OCI-LY3 (cell line): ENCODE measurements around the gene BICC1.
"Not testable (repeated sequence)": the region's sequence is repeated elsewhere in the genome, so short reads cannot be mapped to it uniquely, and the experiment has no call there.

Experiments used
- CTCF ChIP-seq: fragments of 200-600, 300-600 bp; sonication (generic); IDR thresholded peaks from 2 replicates; pipeline ENCODE4 v1.5.1; 2014; ENCODE audit warnings: antibody characterized with exemption, low read length, low read depth
- EZH2phosphoT487 ChIP-seq: fragments of 200-600 bp; shearing (Covaris generic); IDR thresholded peaks from 2 replicates; pipeline ENCODE4 v1.6.1; 2018; ENCODE audit warnings: antibody characterized with exemption, mixed run types, low read depth

- not testable (repeated sequence) for TF ChIP-seq CTCF, EZH2phosphoT487
Measured at GRCh38 chr10:58858123-58858522, 345.5 kb downstream of the BICC1 start.
